Liver (tissue), 3 donors: Measurements from ENCODE around the gene FIP1L1.

ENCODE experiments used
- ATF3 ChIP-seq: IDR thresholded peaks from 2 replicates; pipeline ENCODE4 v1.6.1; 2016; ENCODE audit warnings: antibody characterized with exemption
- CTCF ChIP-seq: fragments of 150-350 bp; IDR thresholded peaks from 2 replicates; pipeline ENCODE4 v1.5.1; 2017; ENCODE audit warnings: improper control_type of control experiment, low read depth, low read length; ENCODE audit not compliant: missing input control
- FOXA1 ChIP-seq: IDR thresholded peaks from 2 replicates; pipeline ENCODE4 v1.6.1; 2016; ENCODE audit warnings: antibody characterized with exemption
- JUND ChIP-seq, 2 donors: IDR thresholded peaks; 2 replicates each; pipeline ENCODE4 v1.6.1; 2016; ENCODE audit warnings: antibody characterized with exemption in 2 of 2
- NR2F2 ChIP-seq: IDR thresholded peaks from 2 replicates; pipeline ENCODE4 v1.6.1; 2016; ENCODE audit warnings: antibody characterized with exemption
- REST ChIP-seq: IDR thresholded peaks from 2 replicates; pipeline ENCODE4 v1.6.1; 2016; ENCODE audit warnings: antibody characterized with exemption, mild to moderate bottlenecking
- RXRA ChIP-seq, 2 donors: IDR thresholded peaks; 2 replicates each; pipeline ENCODE4 v1.6.1; 2017 to 2018; ENCODE audit warnings: antibody characterized with exemption in 2 of 2, mild to moderate bottlenecking in 1 of 2
- SP1 ChIP-seq: IDR thresholded peaks from 2 replicates; pipeline ENCODE4 v1.6.1; 2018; ENCODE audit warnings: antibody characterized with exemption, mild to moderate bottlenecking
- TAF1 ChIP-seq: conservative IDR thresholded peaks from 2 replicates; pipeline ENCODE4 v1.6.1; 2016; ENCODE audit warnings: antibody characterized with exemption, mild to moderate bottlenecking
- YY1 ChIP-seq: IDR thresholded peaks from 2 replicates; pipeline ENCODE4 v1.6.1; 2016; ENCODE audit warnings: antibody characterized with exemption, mild to moderate bottlenecking
- ZBTB33 ChIP-seq: IDR thresholded peaks from 2 replicates; pipeline ENCODE4 v1.6.1; 2016; ENCODE audit warnings: antibody characterized with exemption
- donor health status: healthy.
- donor health status: healthy.

- TF ChIP-seq SP1 (no peak), CTCF (no peak), YY1 (no peak), FOXA1 (no peak), ATF3 (no peak), REST (no peak), RXRA (IDR thresholded peaks at IDR 0.05) (no peak), NR2F2 (no peak), TAF1 (no peak), JUND (IDR thresholded peaks at IDR 0.05) (no peak), ZBTB33 (no peak)
Measured at GRCh38 chr4:53354012-53354722, 23.3 kb upstream of the FIP1L1 start.
